DOHH2 (cell line): ENCODE measurements around the gene DCAF17.

Source experiments
- H3F3A ChIP-seq: fragments of 200-600 bp; sonication (generic), shearing (Covaris generic); 2 replicates; pipeline ENCODE4 v1.6.0; 2016; ENCODE audit warnings: antibody characterized with exemption, mild to moderate bottlenecking; ENCODE audit not compliant: control insufficient read depth, insufficient read depth
- H3K27ac ChIP-seq: fragments of 200-600 bp; sonication (generic); 2 replicates; pipeline ENCODE4 v1.5.1; 2014; ENCODE audit warnings: low read depth, mild to moderate bottlenecking, low read length, moderate library complexity
- H3K27me3 ChIP-seq: fragments of 200-600 bp; sonication (generic); 2 replicates; pipeline ENCODE4 v1.6.1; 2014; ENCODE audit warnings: mild to moderate bottlenecking, low read length, mixed read lengths; ENCODE audit not compliant: control insufficient read depth
- H3K36me3 ChIP-seq: fragments of 200-600 bp; sonication (generic); 2 replicates; pipeline ENCODE4 v1.6.1; 2014; ENCODE audit warnings: mild to moderate bottlenecking, low read length, moderate library complexity, mixed read lengths; ENCODE audit not compliant: control insufficient read depth
- H3K4me1 ChIP-seq: fragments of 200-600 bp; sonication (generic); 2 replicates; pipeline ENCODE4 v1.6.1; 2014; ENCODE audit warnings: mild to moderate bottlenecking, low read length, mixed read lengths; ENCODE audit not compliant: control insufficient read depth
- H3K4me2 ChIP-seq: fragments of 200-600 bp; sonication (generic); 2 replicates; pipeline ENCODE4 v1.6.0; 2014; ENCODE audit warnings: mild to moderate bottlenecking, low read length, moderate library complexity
- H3K4me3 ChIP-seq: fragments of 200-600 bp; sonication (generic); 2 replicates; pipeline ENCODE4 v1.5.1; 2014; ENCODE audit warnings: mild to moderate bottlenecking, low read length, mixed read lengths
- H3K79me2 ChIP-seq: fragments of 200-600 bp; sonication (generic); 2 replicates; pipeline ENCODE4 v1.6.1; 2014; ENCODE audit warnings: mild to moderate bottlenecking, low read length, mixed read lengths; ENCODE audit not compliant: control insufficient read depth
- H3K9me2 ChIP-seq: fragments of 200-600 bp; sonication (generic); replicated peaks from 2 replicates; pipeline ENCODE4 v1.6.1; 2014; ENCODE audit warnings: mild to moderate bottlenecking, low read length, mixed read lengths; ENCODE audit not compliant: control insufficient read depth
- H3K9me3 ChIP-seq: fragments of 200-600 bp; sonication (generic); 2 replicates; pipeline ENCODE4 v1.6.1; 2014; ENCODE audit warnings: antibody characterized with exemption, low read length, mixed read lengths; ENCODE audit not compliant: control insufficient read depth, insufficient read depth
- H4K20me1 ChIP-seq: fragments of 200-600 bp; sonication (generic); 2 replicates; pipeline ENCODE4 v1.6.0; 2014; ENCODE audit warnings: low read depth, mild to moderate bottlenecking, antibody characterized with exemption, low read length, moderate library complexity; ENCODE audit not compliant: control insufficient read depth, insufficient read depth
- CTCF ChIP-seq: fragments of 200-600 bp; sonication (generic); IDR thresholded peaks from one replicate; pipeline ENCODE4 v1.5.1; 2014; ENCODE audit warnings: antibody characterized with exemption, mild to moderate bottlenecking, low read depth, low read length; ENCODE audit not compliant: poor library complexity, severe bottlenecking
- EZH2phosphoT487 ChIP-seq: fragments of 200-600 bp; sonication (generic); IDR thresholded peaks from 2 replicates; pipeline ENCODE4 v1.6.1; 2017; ENCODE audit warnings: borderline replicate concordance, mild to moderate bottlenecking, antibody characterized with exemption, low read length, moderate library complexity, mixed read lengths

DCAF17 gene

DNA sequence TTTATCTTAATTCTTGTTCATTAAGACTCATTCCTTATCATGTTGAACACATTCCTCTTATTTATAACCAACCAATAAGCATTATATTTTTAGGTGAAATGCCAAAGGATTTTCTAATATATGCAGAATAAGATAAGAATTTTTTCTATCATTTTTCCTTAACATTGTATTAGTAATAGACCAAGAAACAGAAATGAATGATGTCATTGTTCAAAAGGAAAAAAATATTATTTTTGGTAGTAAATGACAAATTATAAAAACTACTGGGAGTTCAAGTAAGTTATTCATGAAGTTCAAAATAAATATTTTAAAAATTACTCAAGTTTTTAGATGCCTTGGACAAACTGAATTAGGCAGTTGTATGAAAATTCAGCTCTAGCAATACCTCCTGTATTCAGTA lies 25.5 kb downstream of the DCAF17 start:
- no peak for TF ChIP-seq EZH2phosphoT487
- no peak for TF ChIP-seq CTCF
- no peaks in the 10 kb centered on the region for H3K4me1 ChIP-seq
- H3K36me3 ChIP-seq = peaks cover 58% of the 10 kb centered on the region

GRCh38 chr2:171460537-171460936 lies 26.5 kb downstream of the DCAF17 start:
- Histone ChIP-seq H3K4me2 (no peak overlapping the region), H3K4me1 (no peaks in the 10 kb centered on the region), H3K79me2 (peaks cover 3% of the 10 kb centered on the region; the same call in 1 of the 2 replicates), H3K27ac (no peak overlapping the region), H3K4me3 (no peak overlapping the region), H3K9me2 (no peaks in the 10 kb centered on the region), H3K9me3 (0 out of 2 replicates have a peak, but pooled peaks cover 4% of the 10 kb centered on the region), H3K36me3 (peaks cover 50% of the 10 kb centered on the region), H3F3A (0 out of 2 replicates have a peak, but pooled peaks cover 2% of the 10 kb centered on the region), H3K27me3 (no peaks in the 10 kb centered on the region), H4K20me1 (no peaks in the 10 kb centered on the region)
- TF ChIP-seq EZH2phosphoT487 (no peak), CTCF (no peak)

More for the DNA sequence above, 25.5 kb downstream of the DCAF17 start:
- 0 out of 2 replicates have a peak, but pooled peaks cover 4% of the 10 kb centered on the region for H3K9me3 ChIP-seq
- no peak overlapping the region for H3K4me3 ChIP-seq
- no peaks in the 10 kb centered on the region for H3K9me2 ChIP-seq
- 0 out of 2 replicates have a peak, but pooled peaks cover 2% of the 10 kb centered on the region for H3F3A ChIP-seq
- no peak overlapping the region for H3K4me2 ChIP-seq
- H3K27ac ChIP-seq = no peak overlapping the region
- peaks cover 3% of the 10 kb centered on the region; the same call in 1 of the 2 replicates for H3K79me2 ChIP-seq
- no peaks in the 10 kb centered on the region for H4K20me1 ChIP-seq
- H3K27me3 ChIP-seq = no peaks in the 10 kb centered on the region

GRCh38 chr2:171469176-171469575 lies 35.1 kb downstream of the DCAF17 start:
- Histone ChIP-seq H3K9me3 (no peaks in the 10 kb centered on the region), H3K27me3 (no peaks in the 10 kb centered on the region), H4K20me1 (no peaks in the 10 kb centered on the region), H3K36me3 (peaks cover 48% of the 10 kb centered on the region), H3K27ac (no peak overlapping the region), H3K9me2 (no peaks in the 10 kb centered on the region), H3K4me1 (no peaks in the 10 kb centered on the region), H3F3A (peaks cover 5% of the 10 kb centered on the region; the same call in 1 of the 2 replicates), H3K4me2 (no peak overlapping the region), H3K79me2 (no peaks in the 10 kb centered on the region), H3K4me3 (no peak overlapping the region)
- TF ChIP-seq EZH2phosphoT487 (no peak), CTCF (no peak)
